ENCODE data around the gene EFTUD2.

EFTUD2 gene

DNA sequence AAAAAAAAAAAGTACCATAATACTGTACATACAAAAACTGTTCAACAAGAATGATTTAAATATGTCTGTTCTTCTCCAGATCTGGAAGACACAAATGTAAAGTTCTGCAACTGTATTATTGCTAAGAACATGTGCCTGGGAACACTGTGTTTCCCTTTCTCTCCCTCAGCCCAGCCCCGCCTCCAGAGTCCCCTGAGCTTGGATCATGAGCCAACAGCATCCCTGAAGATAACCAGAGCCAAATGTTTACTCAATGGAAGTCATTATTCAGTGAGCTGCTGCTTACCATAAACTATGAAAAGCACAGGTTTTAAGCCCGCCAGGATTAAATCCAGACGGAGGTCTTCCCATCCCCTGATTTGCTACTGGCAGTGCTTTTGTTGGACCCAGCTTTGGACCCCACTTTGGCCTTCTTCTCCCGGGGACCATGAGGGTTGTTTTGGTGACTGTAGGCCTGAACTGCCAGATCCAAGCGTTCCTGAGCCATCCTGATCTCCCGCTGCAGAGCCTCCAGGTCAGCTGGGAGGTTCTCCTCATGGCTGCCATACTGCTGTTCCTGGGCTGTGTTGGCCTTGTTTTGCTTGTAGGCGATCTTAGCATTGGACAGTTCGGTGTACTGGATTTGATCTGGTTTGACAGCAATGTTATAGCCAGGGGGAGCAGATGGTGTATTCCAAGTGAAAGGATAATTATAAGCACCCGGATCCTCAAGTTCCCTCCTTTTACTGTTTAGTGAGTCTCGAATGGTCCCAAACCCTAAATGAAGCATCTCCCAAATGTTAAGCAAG lies 94.7 kb downstream of the EFTUD2 start:
- no peak for DNase-seq

DNA sequence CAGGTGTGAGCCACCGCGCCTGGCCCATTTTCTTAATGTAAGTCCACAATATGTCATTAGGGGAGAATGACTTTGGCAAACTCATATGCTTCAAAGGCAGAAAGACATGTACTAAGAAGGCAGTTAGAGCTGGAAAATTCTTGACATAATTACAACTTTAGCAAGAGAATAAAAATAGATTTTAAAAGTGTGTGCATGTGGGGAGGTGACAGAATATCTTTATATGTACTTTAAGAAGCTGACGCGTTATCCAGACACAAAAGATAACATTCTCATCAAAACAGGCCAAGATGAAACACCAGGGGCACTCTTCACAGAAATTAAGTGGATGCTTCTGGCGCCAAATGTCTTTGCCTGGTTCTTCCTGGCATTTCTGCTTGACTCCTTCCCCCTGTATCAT lies 97.4 kb downstream of the EFTUD2 start:
- no peak for DNase-seq

All from CD4-positive, alpha-beta T cell treated with Interleukin-12 subunit alpha and Interleukin-12 subunit beta, for 1 hour (primary cell).